ENCODE measurements around the gene MLPH. TPM values are rescaled to one million over a fixed set of nuclear protein-coding genes. Genes with fewer than 3 reads are reported as not detected.
"Not testable (repeated sequence)": the region's sequence is repeated elsewhere in the genome, so short reads cannot be mapped to it uniquely, and the experiment has no call there.

Gene MLPH
- total RNA-seq, 1 donor from 2014 or later = 14.8 TPM

DNA sequence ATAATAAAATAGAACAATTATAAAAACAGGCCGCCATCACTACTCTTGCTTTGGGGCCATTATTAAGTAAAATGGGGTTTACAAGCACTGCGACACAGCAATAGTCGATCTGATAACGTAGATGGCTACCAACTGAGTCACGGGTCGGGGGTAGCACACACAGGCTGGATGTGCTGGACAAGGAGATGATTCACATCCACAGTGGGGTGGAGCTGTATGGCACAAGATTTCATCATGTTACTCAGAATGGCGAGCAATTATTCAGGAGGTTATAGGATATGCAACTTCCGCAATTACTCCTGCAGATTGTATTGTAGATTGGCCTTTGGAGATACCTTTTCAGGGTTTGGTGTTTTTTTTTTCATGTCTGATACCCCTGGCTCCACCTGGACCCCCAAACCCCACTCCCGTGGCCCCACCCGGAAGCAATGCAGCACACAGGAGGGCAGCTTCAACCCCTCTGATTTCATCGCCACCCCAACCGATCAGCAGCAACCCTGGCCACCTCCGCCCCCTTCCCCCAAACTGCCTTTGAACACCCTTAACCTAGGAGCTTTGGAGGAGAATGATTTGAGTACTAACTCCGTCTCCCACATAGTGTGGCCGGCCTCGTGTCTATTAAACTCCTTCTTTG, 21.4 kb upstream of the MLPH start:
- Mint-ChIP-seq H3K4me3 (no peak overlapping the region), H3K27me3 (peaks cover 7% of the 10 kb centered on the region), H3K9me3 (no peaks in the 10 kb centered on the region), H3K4me1 (ENCODE audit: unreplicated experiment) (peaks cover 15% of the 10 kb centered on the region), H3K27ac (peak overlapping the region; percentile 26), H3K36me3 (no peaks in the 10 kb centered on the region)
- DNase-seq (ENCODE audit: extremely low spot score, unreplicated experiment) = no peak
- TF ChIP-seq, protein P1, sequence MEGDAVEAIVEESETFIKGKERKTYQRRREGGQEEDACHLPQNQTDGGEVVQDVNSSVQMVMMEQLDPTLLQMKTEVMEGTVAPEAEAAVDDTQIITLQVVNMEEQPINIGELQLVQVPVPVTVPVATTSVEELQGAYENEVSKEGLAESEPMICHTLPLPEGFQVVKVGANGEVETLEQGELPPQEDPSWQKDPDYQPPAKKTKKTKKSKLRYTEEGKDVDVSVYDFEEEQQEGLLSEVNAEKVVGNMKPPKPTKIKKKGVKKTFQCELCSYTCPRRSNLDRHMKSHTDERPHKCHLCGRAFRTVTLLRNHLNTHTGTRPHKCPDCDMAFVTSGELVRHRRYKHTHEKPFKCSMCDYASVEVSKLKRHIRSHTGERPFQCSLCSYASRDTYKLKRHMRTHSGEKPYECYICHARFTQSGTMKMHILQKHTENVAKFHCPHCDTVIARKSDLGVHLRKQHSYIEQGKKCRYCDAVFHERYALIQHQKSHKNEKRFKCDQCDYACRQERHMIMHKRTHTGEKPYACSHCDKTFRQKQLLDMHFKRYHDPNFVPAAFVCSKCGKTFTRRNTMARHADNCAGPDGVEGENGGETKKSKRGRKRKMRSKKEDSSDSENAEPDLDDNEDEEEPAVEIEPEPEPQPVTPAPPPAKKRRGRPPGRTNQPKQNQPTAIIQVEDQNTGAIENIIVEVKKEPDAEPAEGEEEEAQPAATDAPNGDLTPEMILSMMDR (conservative IDR thresholded peaks at IDR 0.05) = no peak

DNA sequence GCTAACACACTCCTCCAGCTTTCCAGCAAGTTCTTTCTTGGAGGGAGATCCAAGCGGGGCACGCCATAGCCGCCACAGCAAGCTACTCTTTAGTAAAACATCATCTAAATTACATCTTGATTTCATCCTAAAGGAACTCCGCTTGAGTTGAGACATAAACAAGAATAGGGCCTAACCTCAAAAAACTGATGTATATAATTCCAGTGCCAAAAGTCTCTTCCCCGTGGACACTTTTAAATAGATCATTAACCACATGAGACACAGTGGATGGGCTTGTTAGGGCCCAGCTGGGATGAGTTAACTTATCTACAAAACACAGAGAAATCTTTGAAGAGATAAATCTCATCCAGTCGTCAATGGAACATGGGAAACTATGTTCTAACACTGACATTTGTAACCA, 20.8 kb upstream of the MLPH start:
- no peaks in the 10 kb centered on the region for H3K36me3 Mint-ChIP-seq
- peaks cover 7% of the 10 kb centered on the region for H3K27me3 Mint-ChIP-seq
- DNase-seq (ENCODE audit: extremely low spot score, unreplicated experiment) = no peak
- TF ChIP-seq, protein P1 (conservative IDR thresholded peaks at IDR 0.05) = no peak
- H3K27ac Mint-ChIP-seq = peak overlapping the region; percentile 26
- H3K4me1 Mint-ChIP-seq (ENCODE audit: unreplicated experiment) = peaks cover 15% of the 10 kb centered on the region
- no peaks in the 10 kb centered on the region for H3K9me3 Mint-ChIP-seq
- H3K4me3 Mint-ChIP-seq = no peak overlapping the region

DNA sequence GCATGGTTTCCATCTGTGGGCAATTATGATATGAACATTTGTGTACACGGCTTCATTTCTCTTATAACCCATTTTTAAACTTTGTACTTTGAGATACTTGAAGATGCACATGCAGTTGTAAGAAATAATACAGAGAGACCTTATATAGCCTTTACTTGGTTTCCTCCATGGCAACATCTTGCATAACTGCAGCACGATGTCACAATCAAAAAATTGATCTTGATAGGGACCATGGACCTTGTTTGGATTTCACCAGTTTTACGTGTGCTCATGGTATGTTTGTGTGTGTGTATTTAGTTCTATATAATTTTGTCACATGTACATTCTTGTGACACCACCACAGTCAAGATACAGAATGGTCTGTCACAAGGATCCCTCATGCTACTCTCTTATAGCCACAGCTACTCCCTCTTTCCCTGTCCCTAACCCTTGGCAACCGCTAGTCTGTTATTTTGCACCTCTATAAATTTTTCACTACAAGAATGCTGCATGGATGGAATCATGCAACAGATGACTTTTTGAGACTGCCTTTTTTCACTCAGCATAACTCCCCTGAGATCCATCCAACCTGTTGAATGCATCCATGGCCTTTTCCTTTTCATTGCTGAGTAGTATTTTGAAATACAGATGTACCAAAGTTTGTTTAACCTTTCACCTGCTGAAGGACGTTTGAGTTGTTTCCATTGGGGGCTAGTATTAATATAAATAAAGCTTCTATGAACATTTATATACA, 19.4 kb upstream of the MLPH start:
- Mint-ChIP-seq H3K36me3 (no peaks in the 10 kb centered on the region), H3K9me3 (no peaks in the 10 kb centered on the region), H3K4me1 (ENCODE audit: unreplicated experiment) (peaks cover 15% of the 10 kb centered on the region), H3K27ac (no peak overlapping the region), H3K27me3 (peaks cover 7% of the 10 kb centered on the region), H3K4me3 (no peak overlapping the region)
- DNase-seq (ENCODE audit: extremely low spot score, unreplicated experiment) = no peak
- TF ChIP-seq, protein P1 (conservative IDR thresholded peaks at IDR 0.05) = no peak

DNA sequence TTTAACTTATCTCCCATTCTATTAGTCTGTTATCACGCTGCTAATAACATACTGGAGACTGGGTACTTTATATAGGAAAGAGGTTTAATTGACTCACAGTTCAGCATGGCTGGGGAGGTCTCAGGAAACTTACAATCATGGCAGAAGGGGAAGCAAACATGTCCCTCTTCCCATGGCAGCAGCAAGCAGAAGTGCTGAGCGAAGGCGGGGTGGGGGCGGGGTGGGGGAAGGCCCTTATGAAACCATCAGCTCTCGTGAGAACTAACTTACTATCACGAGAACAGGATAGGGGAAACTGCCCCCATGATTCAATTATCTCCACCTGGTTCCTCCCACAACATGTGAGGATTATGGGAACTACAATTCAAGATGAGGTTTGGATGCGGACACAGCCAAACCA, 17.6 kb upstream of the MLPH start:
- peaks cover 15% of the 10 kb centered on the region for H3K4me1 Mint-ChIP-seq (ENCODE audit: unreplicated experiment)
- H3K27ac Mint-ChIP-seq; H3K27me3 Mint-ChIP-seq; H3K9me3 Mint-ChIP-seq; H3K4me3 Mint-ChIP-seq; H3K36me3 Mint-ChIP-seq; DNase-seq (ENCODE audit: extremely low spot score, unreplicated experiment): not testable (repeated sequence)

DNA sequence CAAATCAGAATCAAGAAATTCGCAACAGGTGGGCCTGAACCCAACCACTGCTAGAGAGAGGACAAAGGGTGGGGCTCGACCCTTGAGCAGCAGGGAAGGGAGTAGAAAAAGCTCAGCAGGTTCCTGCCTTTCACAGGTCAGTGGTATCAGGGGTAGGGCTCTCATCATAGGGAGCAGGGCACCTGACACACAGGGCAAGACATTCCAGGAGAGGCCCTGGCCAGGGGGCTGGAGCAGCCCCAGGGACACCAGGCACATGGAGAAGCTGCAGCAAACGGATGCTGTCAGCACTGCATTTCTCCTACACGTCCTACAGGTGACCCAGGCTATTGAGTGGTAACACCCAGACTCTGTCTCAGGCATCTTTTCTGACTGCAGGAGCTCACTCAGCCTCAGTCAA, 17.2 kb upstream of the MLPH start:
- Mint-ChIP-seq H3K9me3 (no peaks in the 10 kb centered on the region), H3K36me3 (no peaks in the 10 kb centered on the region), H3K4me1 (ENCODE audit: unreplicated experiment) (peaks cover 15% of the 10 kb centered on the region), H3K27ac (no peak overlapping the region), H3K27me3 (peaks cover 4% of the 10 kb centered on the region), H3K4me3 (no peak overlapping the region)
- DNase-seq (ENCODE audit: extremely low spot score, unreplicated experiment) = no peak
- TF ChIP-seq, protein P1 (conservative IDR thresholded peaks at IDR 0.05) = no peak

DNA sequence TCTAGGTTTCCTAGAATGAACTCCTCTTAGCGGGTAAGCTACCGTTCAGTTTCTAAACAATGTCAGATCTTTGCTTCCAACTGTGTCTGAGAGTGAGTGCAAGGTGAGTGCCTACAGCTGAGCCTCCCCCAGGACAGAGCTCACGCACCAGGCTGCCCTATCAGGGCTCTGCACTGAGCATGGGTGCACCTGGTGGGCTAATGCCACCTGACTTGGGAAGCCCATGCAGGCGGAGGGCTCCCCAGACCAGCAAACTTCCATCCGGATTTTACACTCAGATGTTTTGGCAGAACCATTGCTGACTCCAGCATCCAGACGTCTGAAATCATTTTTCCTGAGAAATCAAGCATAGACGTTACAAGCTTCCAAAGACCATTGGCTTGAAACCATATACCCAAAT, 16.1 kb upstream of the MLPH start:
- Mint-ChIP-seq H3K9me3 (no peaks in the 10 kb centered on the region), H3K36me3 (no peaks in the 10 kb centered on the region), H3K27ac (no peak overlapping the region), H3K27me3 (peaks cover 6% of the 10 kb centered on the region), H3K4me3 (no peak overlapping the region), H3K4me1 (ENCODE audit: unreplicated experiment) (peaks cover 11% of the 10 kb centered on the region)
- no peak for DNase-seq (ENCODE audit: extremely low spot score, unreplicated experiment)
- TF ChIP-seq, protein P1 (conservative IDR thresholded peaks at IDR 0.05) = no peak
